Muscle layer of colon (tissue), 2 donors: ENCODE results near the gene OXSR1.

Experiments used
- H3K27ac ChIP-seq: one replicate; pipeline ENCODE4 v1.7.0; 2013; ENCODE audit warnings: low read depth, mild to moderate bottlenecking, low read length, moderate library complexity
- H3K27me3 ChIP-seq, 2 donors: one replicate each; pipeline ENCODE4 v1.7.0; 2013; ENCODE audit warnings: low read length in 2 of 2, mild to moderate bottlenecking in 2 of 2; ENCODE audit not compliant: insufficient read depth in 2 of 2, control insufficient read depth in 1 of 2
- H3K36me3 ChIP-seq: one replicate; pipeline ENCODE4 v1.7.0; 2013; ENCODE audit warnings: mild to moderate bottlenecking, low read length; ENCODE audit not compliant: insufficient read depth
- H3K4me1 ChIP-seq: one replicate; pipeline ENCODE4 v1.7.0; 2013; ENCODE audit warnings: mild to moderate bottlenecking, low read length; ENCODE audit not compliant: insufficient read depth
- H3K4me3 ChIP-seq, 2 donors: one replicate each; pipeline ENCODE4 v1.7.0; 2013; ENCODE audit warnings: low read length in 2 of 2, low read depth in 1 of 2, mild to moderate bottlenecking in 1 of 2, moderate library complexity in 1 of 2
- H3K9ac ChIP-seq: one replicate; pipeline ENCODE4 v1.7.0; 2013; ENCODE audit warnings: low read length
- H3K9me3 ChIP-seq: one replicate; pipeline ENCODE4 v1.7.0; 2013; ENCODE audit warnings: mild to moderate bottlenecking, low read length
- donor health status: abdominal sarcoma.
- donor health status: Adenocarcinoma of cecum.

OXSR1 gene

DNA sequence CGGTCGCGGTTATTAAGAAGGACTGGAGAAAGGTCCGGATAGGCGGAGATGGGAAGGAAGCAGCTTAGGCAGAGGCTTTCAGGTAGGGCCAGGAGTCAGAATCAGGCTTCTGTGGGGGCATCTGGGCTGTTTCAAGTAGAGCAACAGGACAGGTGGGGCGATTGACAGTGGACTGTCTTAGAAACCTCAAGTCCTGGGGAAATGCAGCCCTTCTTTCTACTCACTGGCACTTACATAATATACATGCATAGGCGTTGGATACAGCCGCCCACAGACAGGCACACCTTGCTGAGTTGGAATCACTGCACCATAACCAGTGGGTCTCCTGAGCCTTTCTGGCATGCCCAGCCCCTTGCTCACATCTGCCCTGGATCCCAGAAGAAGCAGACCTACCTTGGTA is 26.1 kb upstream of the OXSR1 start:
- peaks cover 29% of the 10 kb centered on the region for H3K4me1 ChIP-seq
- H3K27ac ChIP-seq, result peak overlapping the region; percentile 62

DNA sequence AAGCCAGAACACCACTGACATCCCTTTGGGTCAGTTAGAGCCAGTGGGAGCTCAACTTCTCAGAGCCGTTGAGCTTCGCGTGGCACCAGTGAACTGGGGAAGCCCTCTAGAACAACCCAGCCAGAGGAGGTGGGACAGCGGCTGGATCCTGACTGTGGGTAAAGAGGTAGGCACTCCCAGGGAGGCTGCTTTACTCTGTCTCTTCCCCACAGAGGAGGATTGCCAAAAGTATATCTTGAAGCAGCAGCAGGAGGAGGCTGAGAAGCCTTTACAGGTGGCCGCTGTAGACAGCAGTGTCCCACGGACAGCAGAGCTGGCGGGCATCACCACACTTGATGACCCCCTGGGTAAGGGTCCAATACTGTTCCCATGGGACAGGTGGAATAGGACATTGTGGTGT is 25.7 kb upstream of the OXSR1 start:
- no peaks in the 10 kb centered on the region for H3K9me3 ChIP-seq
- H3K27me3 ChIP-seq, result no peaks in the 10 kb centered on the region
- H3K9ac ChIP-seq, result peak overlapping the region; percentile 71
- H3K4me3 ChIP-seq, result peak overlapping the region; percentile 44 to 89
- H3K27ac ChIP-seq, result no peak overlapping the region
- H3K36me3 ChIP-seq, result peaks cover 21% of the 10 kb centered on the region
- peaks cover 29% of the 10 kb centered on the region for H3K4me1 ChIP-seq

More for the DNA sequence above, 26.1 kb upstream of the OXSR1 start:
- H3K27me3 ChIP-seq, result no peaks in the 10 kb centered on the region
- H3K4me3 ChIP-seq, result peak overlapping the region; percentile 44 to 89
- peak overlapping the region; percentile 71 for H3K9ac ChIP-seq
- peaks cover 22% of the 10 kb centered on the region for H3K36me3 ChIP-seq
- no peaks in the 10 kb centered on the region for H3K9me3 ChIP-seq

DNA sequence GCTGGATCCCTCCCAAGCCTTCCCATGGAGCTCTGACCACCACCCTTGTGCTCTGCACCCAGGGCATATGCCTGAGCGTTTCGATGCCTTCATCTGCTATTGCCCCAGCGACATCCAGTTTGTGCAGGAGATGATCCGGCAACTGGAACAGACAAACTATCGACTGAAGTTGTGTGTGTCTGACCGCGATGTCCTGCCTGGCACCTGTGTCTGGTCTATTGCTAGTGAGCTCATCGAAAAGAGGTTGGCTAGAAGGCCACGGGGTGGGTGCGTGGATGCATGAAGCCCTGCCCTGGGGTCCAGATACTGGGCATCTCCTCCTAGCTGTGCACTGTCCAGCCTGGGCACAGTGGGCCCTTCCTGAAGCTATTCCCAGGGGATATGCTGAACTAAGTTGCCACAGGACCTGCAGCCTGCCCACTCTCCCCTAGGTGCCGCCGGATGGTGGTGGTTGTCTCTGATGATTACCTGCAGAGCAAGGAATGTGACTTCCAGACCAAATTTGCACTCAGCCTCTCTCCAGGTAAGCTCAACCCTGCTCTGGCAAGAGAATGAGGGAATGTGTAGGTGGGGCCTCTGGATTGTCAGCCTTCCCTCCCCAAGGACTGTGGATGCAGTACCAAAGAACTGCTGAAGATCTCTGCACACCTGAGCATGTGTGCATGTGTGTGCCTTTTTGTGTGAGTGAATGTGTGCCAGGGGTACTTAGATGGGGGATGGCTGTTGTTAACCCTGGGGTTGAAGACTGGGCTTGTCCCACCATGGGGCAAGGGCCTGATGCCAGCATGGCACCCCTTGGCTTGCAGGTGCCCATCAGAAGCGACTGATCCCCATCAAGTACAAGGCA is 24.8 kb upstream of the OXSR1 start:
- peaks cover 24% of the 10 kb centered on the region for H3K4me1 ChIP-seq
- H3K9me3 ChIP-seq, result no peaks in the 10 kb centered on the region
- H3K27me3 ChIP-seq, result no peaks in the 10 kb centered on the region
- no peak overlapping the region for H3K4me3 ChIP-seq
- no peak overlapping the region for H3K9ac ChIP-seq
- peaks cover 21% of the 10 kb centered on the region for H3K36me3 ChIP-seq
- no peak overlapping the region for H3K27ac ChIP-seq

DNA sequence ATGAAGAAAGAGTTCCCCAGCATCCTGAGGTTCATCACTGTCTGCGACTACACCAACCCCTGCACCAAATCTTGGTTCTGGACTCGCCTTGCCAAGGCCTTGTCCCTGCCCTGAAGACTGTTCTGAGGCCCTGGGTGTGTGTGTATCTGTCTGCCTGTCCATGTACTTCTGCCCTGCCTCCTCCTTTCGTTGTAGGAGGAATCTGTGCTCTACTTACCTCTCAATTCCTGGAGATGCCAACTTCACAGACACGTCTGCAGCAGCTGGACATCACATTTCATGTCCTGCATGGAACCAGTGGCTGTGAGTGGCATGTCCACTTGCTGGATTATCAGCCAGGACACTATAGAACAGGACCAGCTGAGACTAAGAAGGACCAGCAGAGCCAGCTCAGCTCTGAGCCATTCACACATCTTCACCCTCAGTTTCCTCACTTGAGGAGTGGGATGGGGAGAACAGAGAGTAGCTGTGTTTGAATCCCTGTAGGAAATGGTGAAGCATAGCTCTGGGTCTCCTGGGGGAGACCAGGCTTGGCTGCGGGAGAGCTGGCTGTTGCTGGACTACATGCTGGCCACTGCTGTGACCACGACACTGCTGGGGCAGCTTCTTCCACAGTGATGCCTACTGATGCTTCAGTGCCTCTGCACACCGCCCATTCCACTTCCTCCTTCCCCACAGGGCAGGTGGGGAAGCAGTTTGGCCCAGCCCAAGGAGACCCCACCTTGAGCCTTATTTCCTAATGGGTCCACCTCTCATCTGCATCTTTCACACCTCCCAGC is 24.0 kb upstream of the OXSR1 start:
- peaks cover 20% of the 10 kb centered on the region for H3K4me1 ChIP-seq
- H3K27ac ChIP-seq, result no peak overlapping the region
- H3K9me3 ChIP-seq, result no peaks in the 10 kb centered on the region
- peaks cover 21% of the 10 kb centered on the region for H3K36me3 ChIP-seq
- H3K4me3 ChIP-seq, result no peak overlapping the region
- H3K27me3 ChIP-seq, result no peaks in the 10 kb centered on the region
- H3K9ac ChIP-seq, result no peak overlapping the region

DNA sequence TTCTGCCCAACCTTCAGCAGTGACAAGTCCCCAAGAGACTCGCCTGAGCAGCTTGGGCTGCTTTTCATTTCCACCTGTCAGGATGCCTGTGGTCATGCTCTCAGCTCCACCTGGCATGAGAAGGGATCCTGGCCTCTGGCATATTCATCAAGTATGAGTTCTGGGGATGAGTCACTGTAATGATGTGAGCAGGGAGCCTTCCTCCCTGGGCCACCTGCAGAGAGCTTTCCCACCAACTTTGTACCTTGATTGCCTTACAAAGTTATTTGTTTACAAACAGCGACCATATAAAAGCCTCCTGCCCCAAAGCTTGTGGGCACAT is 23.4 kb upstream of the OXSR1 start:
- H3K4me1 ChIP-seq, result peaks cover 20% of the 10 kb centered on the region
- H3K9ac ChIP-seq, result no peak overlapping the region
- no peaks in the 10 kb centered on the region for H3K9me3 ChIP-seq
- no peak overlapping the region for H3K27ac ChIP-seq
- no peaks in the 10 kb centered on the region for H3K27me3 ChIP-seq
- H3K4me3 ChIP-seq, result no peak overlapping the region
- H3K36me3 ChIP-seq, result peaks cover 21% of the 10 kb centered on the region

DNA sequence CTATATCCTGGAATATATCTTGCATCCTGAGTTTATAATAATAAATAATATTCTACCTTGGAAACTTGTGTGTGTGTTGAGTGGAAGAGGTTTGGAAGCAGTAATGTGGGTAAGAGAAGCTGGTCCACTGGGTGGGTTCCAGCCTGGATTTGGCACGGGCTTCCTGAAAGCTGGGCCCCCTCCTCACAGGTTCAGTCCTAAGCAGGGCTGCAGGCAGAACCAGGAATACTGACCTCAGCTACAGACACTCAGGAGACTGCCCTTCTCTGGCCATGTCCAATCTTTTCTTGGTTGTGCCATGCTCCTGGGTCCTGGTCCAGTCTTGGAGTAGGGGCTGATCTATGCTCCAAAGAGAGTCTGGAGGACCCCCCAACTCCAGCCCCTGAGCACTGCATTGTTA is 22.4 kb upstream of the OXSR1 start:
- H3K27ac ChIP-seq, result no peak overlapping the region
- peaks cover 21% of the 10 kb centered on the region for H3K36me3 ChIP-seq
- no peak overlapping the region for H3K9ac ChIP-seq
- no peaks in the 10 kb centered on the region for H3K27me3 ChIP-seq
- H3K4me3 ChIP-seq, result no peak overlapping the region
- H3K9me3 ChIP-seq, result no peaks in the 10 kb centered on the region
- H3K4me1 ChIP-seq, result peaks cover 14% of the 10 kb centered on the region

DNA sequence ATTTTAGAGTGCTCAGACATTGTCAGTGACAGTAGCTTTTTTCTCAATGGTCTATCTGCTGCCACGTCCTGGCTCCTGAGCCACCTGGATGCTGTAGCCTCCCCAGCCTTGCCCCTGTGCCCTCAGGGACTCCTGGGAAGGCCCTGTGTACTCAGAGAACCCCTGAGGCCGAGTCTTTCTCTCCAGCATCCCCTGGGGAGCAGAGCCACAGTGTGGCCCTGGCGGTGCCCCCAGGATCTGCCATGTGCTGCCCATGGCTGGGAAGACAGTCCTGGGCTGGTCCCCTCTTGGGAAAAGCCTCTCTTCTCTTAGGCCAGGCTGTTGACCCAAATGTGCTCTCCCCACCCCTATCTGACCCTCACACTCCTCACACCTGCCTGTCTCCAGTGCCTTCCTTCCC is 21.8 kb upstream of the OXSR1 start:
- Histone ChIP-seq H3K36me3 (peaks cover 21% of the 10 kb centered on the region), H3K4me1 (peaks cover 11% of the 10 kb centered on the region), H3K27me3 (no peaks in the 10 kb centered on the region), H3K4me3 (no peak overlapping the region), H3K9me3 (no peaks in the 10 kb centered on the region), H3K27ac (no peak overlapping the region), H3K9ac (no peak overlapping the region)

DNA sequence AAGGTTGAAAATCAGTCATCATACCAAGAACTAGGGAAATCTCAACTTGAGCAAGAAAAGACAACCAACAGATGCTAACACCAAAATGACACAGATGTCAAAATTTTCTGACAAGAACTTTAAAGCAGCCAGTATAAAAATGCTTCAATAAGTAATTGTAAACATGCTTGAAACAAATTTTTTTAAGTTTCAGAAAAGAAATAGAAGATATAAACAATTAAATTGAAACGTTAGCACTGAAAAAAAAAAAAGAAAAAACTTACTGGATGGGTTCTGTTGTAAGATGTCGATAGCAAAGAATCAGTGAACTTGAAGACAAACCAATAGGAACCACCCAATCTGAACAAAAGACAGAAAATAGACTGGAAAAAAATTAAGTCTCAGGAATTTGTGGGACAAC is 18.8 kb upstream of the OXSR1 start:
- H3K9me3 ChIP-seq, result no peaks in the 10 kb centered on the region
- H3K27ac ChIP-seq, result no peak overlapping the region
- H3K27me3 ChIP-seq, result no peaks in the 10 kb centered on the region
- H3K36me3 ChIP-seq, result peaks cover 11% of the 10 kb centered on the region
- no peak overlapping the region for H3K4me3 ChIP-seq
- no peak overlapping the region for H3K9ac ChIP-seq
- no peaks in the 10 kb centered on the region for H3K4me1 ChIP-seq

DNA sequence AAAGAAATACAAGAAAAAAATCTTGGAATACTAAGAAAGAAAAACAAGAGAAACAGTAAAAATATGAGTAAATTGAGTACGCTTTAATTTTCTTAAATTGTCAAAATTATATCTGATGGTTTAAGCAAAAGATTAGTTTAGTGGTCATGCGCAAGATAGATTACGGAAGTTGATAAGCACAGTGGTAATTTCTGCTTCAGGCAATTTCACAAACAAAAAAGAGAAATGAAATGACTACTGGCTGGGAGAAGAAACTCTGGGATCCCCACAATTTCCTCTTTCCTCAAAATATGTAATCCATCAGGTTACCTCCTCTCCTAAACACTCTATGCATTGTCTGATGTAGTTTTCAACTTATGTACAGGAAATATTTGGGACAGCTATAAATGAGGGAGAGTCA is 17.9 kb upstream of the OXSR1 start:
- Histone ChIP-seq H3K36me3 (peaks cover 2% of the 10 kb centered on the region), H3K27me3 (no peaks in the 10 kb centered on the region), H3K27ac (no peak overlapping the region), H3K9me3 (no peaks in the 10 kb centered on the region), H3K9ac (no peak overlapping the region), H3K4me1 (no peaks in the 10 kb centered on the region), H3K4me3 (no peak overlapping the region)

DNA sequence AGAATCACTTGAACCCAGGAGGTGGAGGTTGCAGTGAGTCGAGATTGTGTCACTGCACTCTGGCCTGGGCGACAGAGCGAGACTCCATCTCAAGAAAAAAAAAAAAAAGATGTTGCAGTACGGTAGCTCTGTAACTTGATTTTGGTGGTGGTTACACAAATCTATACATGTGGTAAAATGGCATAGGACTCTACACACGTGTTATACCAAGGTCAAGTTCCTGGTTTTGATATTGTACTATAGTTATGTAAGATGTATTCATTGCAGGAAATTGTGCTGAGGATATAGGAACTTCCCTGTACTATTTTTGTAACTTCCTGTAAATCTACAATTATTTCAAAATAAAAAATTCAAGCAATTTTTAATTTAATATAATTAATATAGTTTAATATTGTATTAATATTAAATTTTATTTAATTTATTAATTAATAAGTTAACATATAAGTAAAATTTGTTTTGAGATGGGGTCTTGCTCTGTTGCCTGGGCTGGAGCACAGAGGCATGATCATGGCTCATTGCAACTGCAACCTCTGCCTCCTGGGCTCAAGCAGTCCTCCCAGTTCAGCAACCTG is 16.9 kb upstream of the OXSR1 start:
- H3K27me3 ChIP-seq, result no peaks in the 10 kb centered on the region
- no peaks in the 10 kb centered on the region for H3K36me3 ChIP-seq
- H3K4me3 ChIP-seq, result no peak overlapping the region
- H3K27ac ChIP-seq, result no peak overlapping the region
- H3K9ac ChIP-seq, result no peak overlapping the region
- no peaks in the 10 kb centered on the region for H3K9me3 ChIP-seq
- no peaks in the 10 kb centered on the region for H3K4me1 ChIP-seq

DNA sequence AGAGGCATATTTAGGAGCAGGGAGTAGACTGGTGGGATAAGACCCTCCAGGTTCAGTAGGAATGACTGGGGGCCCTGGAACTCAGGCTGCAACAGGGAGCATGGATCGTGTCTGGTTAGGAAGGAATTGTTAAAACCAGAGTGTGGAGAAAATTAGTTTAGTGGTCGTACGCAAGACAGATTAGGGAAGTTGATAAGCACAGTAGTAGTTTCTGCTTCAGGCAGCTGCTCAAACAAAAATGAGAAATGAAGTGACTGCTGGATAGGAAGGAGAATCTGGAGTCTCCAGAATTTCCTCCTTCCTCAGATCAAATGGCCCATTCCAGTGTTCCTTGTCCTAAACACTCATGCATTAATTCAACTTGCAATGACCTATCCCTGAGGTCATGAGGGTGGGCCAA is 15.6 kb upstream of the OXSR1 start:
- Histone ChIP-seq H3K9me3 (no peaks in the 10 kb centered on the region), H3K27me3 (no peaks in the 10 kb centered on the region), H3K4me1 (no peaks in the 10 kb centered on the region), H3K9ac (no peak overlapping the region), H3K4me3 (no peak overlapping the region), H3K36me3 (no peaks in the 10 kb centered on the region), H3K27ac (no peak overlapping the region)
